ENCODE measurements around the gene MC1R. TPM values are rescaled to one million over a fixed set of nuclear protein-coding genes. Genes with fewer than 3 reads are reported as not detected.

The MC1R gene
- total RNA-seq, 1 donor from 2014 or later, result 6.8 TPM

DNA sequence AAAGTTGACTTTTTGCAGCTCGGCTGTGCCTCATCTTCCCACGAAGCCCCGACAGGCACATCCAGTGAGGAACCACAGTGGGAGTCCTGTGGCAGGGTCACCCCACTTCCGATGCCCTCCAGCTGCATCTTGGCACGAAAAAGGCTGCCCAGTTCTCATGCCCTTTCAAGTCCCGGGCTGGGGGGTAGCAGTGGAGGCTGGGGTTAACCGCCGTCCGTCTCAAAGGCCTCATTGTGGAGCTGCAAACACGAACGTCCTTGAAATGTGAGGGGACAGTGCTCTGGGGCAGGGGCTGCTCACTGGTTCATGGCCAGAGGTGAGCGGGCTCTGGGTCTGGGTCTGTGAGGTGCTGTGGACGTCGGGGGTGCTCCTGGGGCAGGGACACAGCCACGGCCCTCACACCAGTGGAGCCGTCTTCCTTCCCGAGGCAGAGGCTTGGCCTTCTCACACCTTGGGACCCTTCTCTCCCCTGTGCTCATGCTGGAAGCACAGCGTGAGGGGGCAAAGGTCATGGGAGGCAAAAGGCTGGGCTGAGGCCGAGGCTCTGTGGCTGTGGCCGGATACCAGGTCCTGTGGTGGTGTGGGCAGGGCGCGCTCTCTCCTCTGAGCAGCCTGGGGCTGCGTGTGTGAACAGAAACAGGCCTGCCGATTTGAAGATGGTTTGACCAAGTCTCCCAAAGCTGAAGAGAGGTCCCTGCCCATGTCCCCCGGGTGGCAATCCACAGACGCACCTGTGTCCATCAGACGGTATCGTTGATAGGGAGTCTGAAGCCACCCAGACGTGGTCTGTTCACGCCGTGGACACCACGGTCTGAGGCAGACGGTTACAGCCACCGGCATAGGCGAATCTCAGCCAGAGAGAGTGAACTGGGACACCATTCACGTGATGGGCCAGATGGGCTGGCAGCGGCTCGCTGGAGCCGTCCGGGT lies 3.1 kb upstream of the MC1R start:
- no peak overlapping the region for H3K4me3 Mint-ChIP-seq
- CTCF ChIA-PET, result no interaction called here

DNA sequence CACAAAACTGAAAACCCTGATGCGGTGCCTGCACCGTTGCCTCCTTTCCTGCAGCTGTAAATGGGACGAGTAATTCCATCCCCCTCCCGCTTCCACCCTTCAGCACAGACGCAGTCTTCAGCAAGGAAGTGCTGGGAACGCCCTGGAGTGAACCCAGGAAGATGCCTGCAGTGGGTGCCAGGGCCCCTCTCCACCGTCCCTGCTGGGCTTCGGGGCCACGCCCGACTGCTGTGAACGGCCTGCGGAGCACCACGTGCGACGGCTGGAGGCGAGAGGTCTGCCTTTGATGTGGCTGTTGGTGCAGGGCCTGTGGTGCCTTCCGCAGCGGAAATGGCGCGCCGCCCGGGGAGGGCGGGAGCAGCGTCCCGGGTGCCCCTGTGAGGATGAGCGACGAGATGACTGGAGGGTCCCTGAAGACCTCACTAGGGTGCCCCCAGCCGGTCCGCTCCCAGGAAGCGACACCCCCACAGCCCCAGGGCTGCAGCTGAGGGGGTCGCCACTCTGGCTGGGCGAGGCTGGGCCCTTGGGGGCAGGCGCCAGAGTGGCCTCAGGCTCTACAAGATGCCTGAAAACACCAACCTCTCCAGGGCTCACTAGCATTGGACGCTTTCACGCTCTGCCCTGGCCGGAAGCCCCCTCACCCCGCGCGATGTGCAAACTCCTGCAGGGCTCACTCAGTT lies 749 bp upstream of the MC1R start:
- Mint-ChIP-seq H3K9me3 (no peaks in the 10 kb centered on the region), H3K27me3 (peaks cover 17% of the 10 kb centered on the region), H3K4me1 (peaks cover 28% of the 10 kb centered on the region), H3K27ac (no peak overlapping the region), H3K36me3 (ENCODE audit: low read depth) (no peaks in the 10 kb centered on the region), H3K4me3 (peak overlapping the region; percentile 66)
- ATAC-seq (ENCODE audit: low read depth) (peak; percentile 80), DNase-seq (peak; percentile 61)
- CTCF ChIA-PET, result interaction anchor here (0.9 to 1.8 kb wide), 3 partner anchors 8 to 212 kb away, joined by 3 to 6 read pairs (median 3); no protein-coding TSS in a partner anchor
- POLR2A ChIA-PET, result interaction anchor here (0.6 to 1.3 kb wide), 5 partner anchors 11 to 64 kb away, joined by 3 to 6 read pairs (median 3); partner anchors contain the start of gene DEF8
- TF ChIP-seq, protein P1, sequence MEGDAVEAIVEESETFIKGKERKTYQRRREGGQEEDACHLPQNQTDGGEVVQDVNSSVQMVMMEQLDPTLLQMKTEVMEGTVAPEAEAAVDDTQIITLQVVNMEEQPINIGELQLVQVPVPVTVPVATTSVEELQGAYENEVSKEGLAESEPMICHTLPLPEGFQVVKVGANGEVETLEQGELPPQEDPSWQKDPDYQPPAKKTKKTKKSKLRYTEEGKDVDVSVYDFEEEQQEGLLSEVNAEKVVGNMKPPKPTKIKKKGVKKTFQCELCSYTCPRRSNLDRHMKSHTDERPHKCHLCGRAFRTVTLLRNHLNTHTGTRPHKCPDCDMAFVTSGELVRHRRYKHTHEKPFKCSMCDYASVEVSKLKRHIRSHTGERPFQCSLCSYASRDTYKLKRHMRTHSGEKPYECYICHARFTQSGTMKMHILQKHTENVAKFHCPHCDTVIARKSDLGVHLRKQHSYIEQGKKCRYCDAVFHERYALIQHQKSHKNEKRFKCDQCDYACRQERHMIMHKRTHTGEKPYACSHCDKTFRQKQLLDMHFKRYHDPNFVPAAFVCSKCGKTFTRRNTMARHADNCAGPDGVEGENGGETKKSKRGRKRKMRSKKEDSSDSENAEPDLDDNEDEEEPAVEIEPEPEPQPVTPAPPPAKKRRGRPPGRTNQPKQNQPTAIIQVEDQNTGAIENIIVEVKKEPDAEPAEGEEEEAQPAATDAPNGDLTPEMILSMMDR (IDR thresholded peaks at IDR 0.05), result no peak
- intact Hi-C loops (cut with micrococcal nuclease), result loop anchor here (1.0 to 2.0 kb wide), 2 partner anchors 30 to 101 kb away; partner anchors contain the start of genes DBNDD1 and DEF8

More for the DNA sequence above, 3.1 kb upstream of the MC1R start:
- Mint-ChIP-seq H3K27ac (no peak overlapping the region), H3K9me3 (no peaks in the 10 kb centered on the region), H3K27me3 (peaks cover 8% of the 10 kb centered on the region), H3K4me1 (peaks cover 17% of the 10 kb centered on the region), H3K36me3 (ENCODE audit: low read depth) (peaks cover 16% of the 10 kb centered on the region)
- TF ChIP-seq, protein P1 (IDR thresholded peaks at IDR 0.05), result no peak
- intact Hi-C loops (cut with micrococcal nuclease), result no loop called here
- ATAC-seq (ENCODE audit: low read depth) (no peak), DNase-seq (no peak)
- POLR2A ChIA-PET, result no interaction called here

DNA sequence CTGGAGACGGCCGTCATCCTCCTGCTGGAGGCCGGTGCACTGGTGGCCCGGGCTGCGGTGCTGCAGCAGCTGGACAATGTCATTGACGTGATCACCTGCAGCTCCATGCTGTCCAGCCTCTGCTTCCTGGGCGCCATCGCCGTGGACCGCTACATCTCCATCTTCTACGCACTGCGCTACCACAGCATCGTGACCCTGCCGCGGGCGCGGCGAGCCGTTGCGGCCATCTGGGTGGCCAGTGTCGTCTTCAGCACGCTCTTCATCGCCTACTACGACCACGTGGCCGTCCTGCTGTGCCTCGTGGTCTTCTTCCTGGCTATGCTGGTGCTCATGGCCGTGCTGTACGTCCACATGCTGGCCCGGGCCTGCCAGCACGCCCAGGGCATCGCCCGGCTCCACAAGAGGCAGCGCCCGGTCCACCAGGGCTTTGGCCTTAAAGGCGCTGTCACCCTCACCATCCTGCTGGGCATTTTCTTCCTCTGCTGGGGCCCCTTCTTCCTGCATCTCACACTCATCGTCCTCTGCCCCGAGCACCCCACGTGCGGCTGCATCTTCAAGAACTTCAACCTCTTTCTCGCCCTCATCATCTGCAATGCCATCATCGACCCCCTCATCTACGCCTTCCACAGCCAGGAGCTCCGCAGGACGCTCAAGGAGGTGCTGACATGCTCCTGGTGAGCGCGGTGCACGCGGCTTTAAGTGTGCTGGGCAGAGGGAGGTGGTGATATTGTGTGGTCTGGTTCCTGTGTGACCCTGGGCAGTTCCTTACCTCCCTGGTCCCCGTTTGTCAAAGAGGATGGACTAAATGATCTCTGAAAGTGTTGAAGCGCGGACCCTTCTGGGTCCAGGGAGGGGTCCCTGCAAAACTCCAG lies 1.1 kb downstream of the MC1R start:
- TF ChIP-seq, protein P1 (IDR thresholded peaks at IDR 0.05), result no peak
- peak; percentile 12 for DNase-seq
- Mint-ChIP-seq H3K36me3 (ENCODE audit: low read depth) (no peaks in the 10 kb centered on the region), H3K27ac (no peak overlapping the region), H3K9me3 (no peaks in the 10 kb centered on the region), H3K4me1 (peaks cover 32% of the 10 kb centered on the region), H3K27me3 (peaks cover 20% of the 10 kb centered on the region), H3K4me3 (peak overlapping the region; percentile 15)
- no peak for ATAC-seq (ENCODE audit: low read depth)
- intact Hi-C loops (cut with micrococcal nuclease), result loop anchor here (2.0 kb wide), 1 partner anchor 99 kb away; the partner anchor contains the start of gene DBNDD1
- POLR2A ChIA-PET, result no interaction called here
- CTCF ChIA-PET, result interaction anchor here (1.8 kb wide), 1 partner anchor 10 kb away, joined by 6 read pairs; no protein-coding TSS in a partner anchor

DNA sequence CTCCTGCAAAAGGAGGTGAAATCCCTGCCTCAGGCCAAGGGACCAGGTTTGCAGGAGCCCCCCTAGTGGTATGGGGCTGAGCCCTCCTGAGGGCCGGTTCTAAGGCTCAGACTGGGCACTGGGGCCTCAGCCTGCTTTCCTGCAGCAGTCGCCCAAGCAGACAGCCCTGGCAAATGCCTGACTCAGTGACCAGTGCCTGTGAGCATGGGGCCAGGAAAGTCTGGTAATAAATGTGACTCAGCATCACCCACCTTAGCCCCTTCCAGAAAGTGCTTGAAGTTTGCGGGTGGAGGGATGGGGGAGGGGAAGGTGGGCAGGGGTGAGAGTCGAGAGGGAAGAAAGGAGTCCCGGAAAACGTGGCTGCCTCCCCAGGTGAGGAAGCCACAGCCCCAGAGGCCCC lies 2.1 kb downstream of the MC1R start:
- DNase-seq (no peak), ATAC-seq (ENCODE audit: low read depth) (no peak)
- Mint-ChIP-seq H3K27ac (no peak overlapping the region), H3K9me3 (no peaks in the 10 kb centered on the region), H3K27me3 (peaks cover 20% of the 10 kb centered on the region), H3K4me1 (peaks cover 38% of the 10 kb centered on the region), H3K36me3 (ENCODE audit: low read depth) (no peaks in the 10 kb centered on the region), H3K4me3 (no peak overlapping the region)
- ChIA-PET POLR2A (no interaction called here), CTCF (no interaction called here)
- intact Hi-C loops (cut with micrococcal nuclease), result no loop called here
- TF ChIP-seq, protein P1 (IDR thresholded peaks at IDR 0.05), result no peak
